ENCODE results near the gene SLC25A45. TPM values are rescaled to one million over a fixed set of nuclear protein-coding genes. Genes with fewer than 3 reads are reported as not detected.
A peak's percentile ranks its signal among the peaks of the same experiment; 100 is the strongest.

Gene SLC25A45
- total RNA-seq, 1 donor: 4.3 TPM

DNA sequence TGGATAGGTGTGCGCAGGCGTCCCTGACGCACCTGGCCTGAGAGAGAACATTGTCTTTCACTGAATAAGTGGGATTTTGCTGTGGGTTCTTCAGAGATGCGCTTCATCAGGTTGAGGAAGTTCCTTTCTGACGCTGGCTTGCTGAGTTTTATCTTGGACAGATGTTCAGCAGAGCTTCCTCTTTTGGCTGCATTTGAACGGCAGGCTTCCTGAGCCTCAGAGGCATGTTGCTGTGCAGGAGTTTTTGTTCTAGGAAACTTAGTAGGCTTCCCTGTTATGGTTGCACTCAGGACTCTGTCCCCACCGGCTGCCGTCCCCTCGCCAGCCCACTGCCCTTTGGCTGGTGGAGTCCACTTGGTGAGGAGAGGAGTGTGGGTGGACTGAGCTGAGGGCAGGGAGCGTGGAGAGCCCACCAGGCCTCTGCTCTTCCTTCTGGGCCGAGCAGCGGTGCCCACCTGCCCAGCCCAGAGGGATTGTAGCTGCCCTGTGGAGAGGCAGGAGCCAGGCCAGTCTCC lies 21.2 kb upstream of the SLC25A45 start:
- no peaks in the 10 kb centered on the region for H3K27me3 ChIP-seq (ENCODE audit: insufficient read depth, low read length)
- H3K4me2 ChIP-seq (ENCODE audit: insufficient read depth, low read length): no peak overlapping the region
- H3K4me1 ChIP-seq (ENCODE audit: insufficient read depth, low read length): no peaks in the 10 kb centered on the region
- TF ChIP-seq, protein P1, sequence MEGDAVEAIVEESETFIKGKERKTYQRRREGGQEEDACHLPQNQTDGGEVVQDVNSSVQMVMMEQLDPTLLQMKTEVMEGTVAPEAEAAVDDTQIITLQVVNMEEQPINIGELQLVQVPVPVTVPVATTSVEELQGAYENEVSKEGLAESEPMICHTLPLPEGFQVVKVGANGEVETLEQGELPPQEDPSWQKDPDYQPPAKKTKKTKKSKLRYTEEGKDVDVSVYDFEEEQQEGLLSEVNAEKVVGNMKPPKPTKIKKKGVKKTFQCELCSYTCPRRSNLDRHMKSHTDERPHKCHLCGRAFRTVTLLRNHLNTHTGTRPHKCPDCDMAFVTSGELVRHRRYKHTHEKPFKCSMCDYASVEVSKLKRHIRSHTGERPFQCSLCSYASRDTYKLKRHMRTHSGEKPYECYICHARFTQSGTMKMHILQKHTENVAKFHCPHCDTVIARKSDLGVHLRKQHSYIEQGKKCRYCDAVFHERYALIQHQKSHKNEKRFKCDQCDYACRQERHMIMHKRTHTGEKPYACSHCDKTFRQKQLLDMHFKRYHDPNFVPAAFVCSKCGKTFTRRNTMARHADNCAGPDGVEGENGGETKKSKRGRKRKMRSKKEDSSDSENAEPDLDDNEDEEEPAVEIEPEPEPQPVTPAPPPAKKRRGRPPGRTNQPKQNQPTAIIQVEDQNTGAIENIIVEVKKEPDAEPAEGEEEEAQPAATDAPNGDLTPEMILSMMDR (IDR thresholded peaks at IDR 0.05; ENCODE audit: extremely low read depth, low read depth, low read length): no peak
- peaks cover 3% of the 10 kb centered on the region for H4K20me1 ChIP-seq (ENCODE audit: insufficient read depth, low read length)
- H3K9me3 ChIP-seq (ENCODE audit: low read depth, low read length): no peaks in the 10 kb centered on the region
- peak; percentile 43 for DNase-seq (ENCODE audit: insufficient read length, low spot score, missing footprints)
- no peak overlapping the region for H3K4me3 ChIP-seq (ENCODE audit: insufficient read depth, low read length)
- H3K79me2 ChIP-seq (ENCODE audit: insufficient read depth, low read length): peaks cover 3% of the 10 kb centered on the region
- H3K36me3 ChIP-seq (ENCODE audit: insufficient read depth, low read length): peaks cover 54% of the 10 kb centered on the region
- no peak overlapping the region for H2AFZ ChIP-seq (ENCODE audit: low read length)
- H3K27ac ChIP-seq (ENCODE audit: low read depth, low read length): no peak overlapping the region

DNA sequence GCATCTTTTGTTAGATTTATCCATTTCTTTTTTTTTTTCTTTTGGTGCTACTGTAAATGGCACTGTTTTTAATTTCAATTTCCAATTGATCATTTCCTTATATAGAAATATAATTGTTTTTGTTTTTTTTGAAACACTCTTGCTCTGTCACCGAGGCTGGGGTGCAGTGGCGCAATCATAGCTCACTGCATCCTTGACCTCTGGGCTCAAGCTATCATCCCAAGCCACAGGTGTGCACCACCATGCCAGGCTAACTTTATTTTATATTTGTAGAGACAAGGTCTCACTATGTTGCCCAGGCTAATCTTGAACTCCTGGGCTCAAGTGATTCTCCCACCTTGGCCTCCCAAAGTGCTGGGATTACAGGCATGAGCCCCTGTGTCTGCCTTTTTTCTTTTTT lies 20.3 kb upstream of the SLC25A45 start:
- H3K27me3 ChIP-seq (ENCODE audit: insufficient read depth, low read length): no peaks in the 10 kb centered on the region
- H4K20me1 ChIP-seq (ENCODE audit: insufficient read depth, low read length): peaks cover 3% of the 10 kb centered on the region
- no peaks in the 10 kb centered on the region for H3K4me1 ChIP-seq (ENCODE audit: insufficient read depth, low read length)
- no peaks in the 10 kb centered on the region for H3K9me3 ChIP-seq (ENCODE audit: low read depth, low read length)
- DNase-seq (ENCODE audit: insufficient read length, low spot score, missing footprints): no peak
- TF ChIP-seq, protein P1 (IDR thresholded peaks at IDR 0.05; ENCODE audit: extremely low read depth, low read depth, low read length): no peak
- H3K27ac ChIP-seq (ENCODE audit: low read depth, low read length): no peak overlapping the region
- H2AFZ ChIP-seq (ENCODE audit: low read length): no peak overlapping the region
- H3K79me2 ChIP-seq (ENCODE audit: insufficient read depth, low read length): peaks cover 3% of the 10 kb centered on the region
- no peak overlapping the region for H3K4me2 ChIP-seq (ENCODE audit: insufficient read depth, low read length)
- H3K4me3 ChIP-seq (ENCODE audit: insufficient read depth, low read length): no peak overlapping the region
- peaks cover 53% of the 10 kb centered on the region for H3K36me3 ChIP-seq (ENCODE audit: insufficient read depth, low read length)

DNA sequence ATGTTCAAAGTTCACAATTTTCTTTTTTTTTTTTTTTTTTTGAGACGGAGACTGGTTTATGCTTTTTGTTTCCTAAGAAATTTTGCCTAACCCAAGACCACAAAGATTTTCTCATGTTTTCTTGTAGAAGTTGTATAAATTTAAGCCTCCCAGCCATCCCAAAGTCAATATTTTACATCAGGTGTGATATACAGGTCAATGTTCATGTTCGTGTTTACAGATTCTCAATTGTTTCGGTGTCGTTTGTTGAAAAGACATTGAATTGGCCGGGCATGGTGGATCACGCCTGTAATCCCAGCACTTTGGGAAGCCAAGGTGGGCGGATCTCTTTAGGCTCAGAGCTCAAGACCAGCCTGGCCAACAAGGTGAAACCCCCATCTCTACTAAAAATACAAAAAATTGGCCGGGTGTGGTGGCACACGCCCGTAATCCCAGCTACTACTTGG lies 19.4 kb upstream of the SLC25A45 start:
- H3K27ac ChIP-seq (ENCODE audit: low read depth, low read length): no peak overlapping the region
- no peaks in the 10 kb centered on the region for H3K4me1 ChIP-seq (ENCODE audit: insufficient read depth, low read length)
- H3K79me2 ChIP-seq (ENCODE audit: insufficient read depth, low read length): peaks cover 7% of the 10 kb centered on the region
- TF ChIP-seq, protein P1 (IDR thresholded peaks at IDR 0.05; ENCODE audit: extremely low read depth, low read depth, low read length): no peak
- H3K27me3 ChIP-seq (ENCODE audit: insufficient read depth, low read length): no peaks in the 10 kb centered on the region
- H3K36me3 ChIP-seq (ENCODE audit: insufficient read depth, low read length): peaks cover 59% of the 10 kb centered on the region
- DNase-seq (ENCODE audit: insufficient read length, low spot score, missing footprints): peak; percentile 50
- H3K4me3 ChIP-seq (ENCODE audit: insufficient read depth, low read length): no peak overlapping the region
- H3K9me3 ChIP-seq (ENCODE audit: low read depth, low read length): no peaks in the 10 kb centered on the region
- H4K20me1 ChIP-seq (ENCODE audit: insufficient read depth, low read length): peaks cover 3% of the 10 kb centered on the region
- H3K4me2 ChIP-seq (ENCODE audit: insufficient read depth, low read length): no peak overlapping the region
- H2AFZ ChIP-seq (ENCODE audit: low read length): no peak overlapping the region

DNA sequence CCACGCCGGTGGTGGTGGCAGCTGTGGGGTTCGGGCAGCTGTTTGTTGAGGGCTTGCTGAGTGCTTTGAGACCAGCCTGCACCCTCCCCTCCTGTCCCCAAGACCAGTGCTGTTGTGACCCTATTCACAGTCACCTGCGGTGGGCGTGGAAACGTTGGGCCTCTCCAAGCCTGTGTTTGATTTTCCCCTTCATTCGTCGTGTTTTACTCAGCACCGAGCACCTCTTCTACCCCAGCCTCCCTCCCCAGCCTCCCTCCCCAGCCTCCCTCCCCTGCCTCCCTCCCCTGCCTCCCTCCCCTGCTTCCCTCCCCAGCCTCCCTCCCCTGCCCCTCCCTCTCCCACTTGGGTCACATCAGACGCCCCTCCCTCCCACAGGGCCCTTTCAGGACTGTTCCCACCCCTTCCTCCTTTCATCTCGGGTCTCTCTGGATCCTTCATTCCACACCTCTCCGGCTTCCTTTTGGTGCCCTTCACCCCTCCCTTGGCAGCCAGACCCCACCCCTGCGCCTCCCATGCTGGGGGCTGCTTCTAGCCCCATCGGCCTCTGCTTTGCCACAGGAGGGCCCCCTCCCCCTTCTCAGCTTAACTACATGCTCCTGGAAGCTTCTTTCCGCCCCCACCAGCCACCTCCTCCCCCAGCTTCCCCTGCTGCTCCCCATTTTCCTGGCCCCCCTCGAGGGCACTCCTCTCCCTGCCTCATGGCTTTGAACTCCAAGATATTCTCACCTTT lies 18.8 kb upstream of the SLC25A45 start:
- no peaks in the 10 kb centered on the region for H3K9me3 ChIP-seq (ENCODE audit: low read depth, low read length)
- H3K4me1 ChIP-seq (ENCODE audit: insufficient read depth, low read length): no peaks in the 10 kb centered on the region
- H4K20me1 ChIP-seq (ENCODE audit: insufficient read depth, low read length): peaks cover 3% of the 10 kb centered on the region
- H3K36me3 ChIP-seq (ENCODE audit: insufficient read depth, low read length): peaks cover 59% of the 10 kb centered on the region
- H3K4me2 ChIP-seq (ENCODE audit: insufficient read depth, low read length): no peak overlapping the region
- TF ChIP-seq, protein P1 (IDR thresholded peaks at IDR 0.05; ENCODE audit: extremely low read depth, low read depth, low read length): no peak
- no peak overlapping the region for H3K27ac ChIP-seq (ENCODE audit: low read depth, low read length)
- peak; percentile 80 for DNase-seq (ENCODE audit: insufficient read length, low spot score, missing footprints)
- H3K79me2 ChIP-seq (ENCODE audit: insufficient read depth, low read length): peaks cover 7% of the 10 kb centered on the region
- no peak overlapping the region for H2AFZ ChIP-seq (ENCODE audit: low read length)
- no peak overlapping the region for H3K4me3 ChIP-seq (ENCODE audit: insufficient read depth, low read length)
- no peaks in the 10 kb centered on the region for H3K27me3 ChIP-seq (ENCODE audit: insufficient read depth, low read length)

Data from osteoblast (primary cell).